Body of pancreas (tissue), 4 donors: Measurements from ENCODE around the gene GRID1.

Experiments
- POLR2A ChIP-seq, 3 donors: fragments of 450-650 bp; IDR thresholded peaks; one replicate each; pipeline ENCODE4 v1.6.1; 2016; ENCODE audit warnings: antibody characterized with exemption in 3 of 3, mild to moderate bottlenecking in 2 of 3
- TF ChIP-seq, protein P1 (sequence below), 7 experiments: fragments of 450-650 bp in 4 of 7; fragments of 200-600 bp in 3 of 7; sonication (generic) in 3 of 7; IDR thresholded peaks; one replicate each; pipeline ENCODE4 v1.5.1; 2016 to 2019; ENCODE audit warnings: antibody characterized with exemption in 7 of 7

DNA sequence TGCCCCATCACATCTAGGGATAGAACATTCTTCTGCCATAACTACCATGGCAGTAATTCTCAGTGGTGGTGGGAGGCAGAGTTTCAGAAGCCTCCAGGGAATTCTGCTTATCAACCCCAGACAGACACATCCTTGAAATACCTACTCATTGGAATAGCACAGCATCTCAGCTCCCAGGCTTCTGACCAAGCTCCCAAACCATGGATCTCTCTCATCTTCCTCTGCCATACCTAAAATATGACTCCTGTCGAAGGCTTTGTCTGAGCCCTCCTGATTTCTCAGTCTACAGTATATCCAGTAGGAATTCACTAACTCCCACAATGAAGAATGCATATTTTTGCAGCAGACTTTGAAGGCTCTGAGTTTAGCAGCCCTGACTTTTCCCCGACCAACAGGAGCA is 687.5 kb downstream of the GRID1 start:
- TF ChIP-seq, protein P1, sequence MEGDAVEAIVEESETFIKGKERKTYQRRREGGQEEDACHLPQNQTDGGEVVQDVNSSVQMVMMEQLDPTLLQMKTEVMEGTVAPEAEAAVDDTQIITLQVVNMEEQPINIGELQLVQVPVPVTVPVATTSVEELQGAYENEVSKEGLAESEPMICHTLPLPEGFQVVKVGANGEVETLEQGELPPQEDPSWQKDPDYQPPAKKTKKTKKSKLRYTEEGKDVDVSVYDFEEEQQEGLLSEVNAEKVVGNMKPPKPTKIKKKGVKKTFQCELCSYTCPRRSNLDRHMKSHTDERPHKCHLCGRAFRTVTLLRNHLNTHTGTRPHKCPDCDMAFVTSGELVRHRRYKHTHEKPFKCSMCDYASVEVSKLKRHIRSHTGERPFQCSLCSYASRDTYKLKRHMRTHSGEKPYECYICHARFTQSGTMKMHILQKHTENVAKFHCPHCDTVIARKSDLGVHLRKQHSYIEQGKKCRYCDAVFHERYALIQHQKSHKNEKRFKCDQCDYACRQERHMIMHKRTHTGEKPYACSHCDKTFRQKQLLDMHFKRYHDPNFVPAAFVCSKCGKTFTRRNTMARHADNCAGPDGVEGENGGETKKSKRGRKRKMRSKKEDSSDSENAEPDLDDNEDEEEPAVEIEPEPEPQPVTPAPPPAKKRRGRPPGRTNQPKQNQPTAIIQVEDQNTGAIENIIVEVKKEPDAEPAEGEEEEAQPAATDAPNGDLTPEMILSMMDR (IDR thresholded peaks at IDR 0.05): no peak
- TF ChIP-seq POLR2A (IDR thresholded peaks at IDR 0.05): no peak
